GM19438 (cell line): ENCODE data around the gene HSD17B1.
"Not testable (repeated sequence)": the region's sequence is repeated elsewhere in the genome, so short reads cannot be mapped to it uniquely, and the experiment has no call there.

Experiments
- ATAC-seq: cut with Tn5 transposase; IDR thresholded peaks from one replicate; pipeline ENCODE4 v1.9.1; 2021; ENCODE audit warnings: low read depth; ENCODE audit not compliant: unreplicated experiment

Gene HSD17B1

DNA sequence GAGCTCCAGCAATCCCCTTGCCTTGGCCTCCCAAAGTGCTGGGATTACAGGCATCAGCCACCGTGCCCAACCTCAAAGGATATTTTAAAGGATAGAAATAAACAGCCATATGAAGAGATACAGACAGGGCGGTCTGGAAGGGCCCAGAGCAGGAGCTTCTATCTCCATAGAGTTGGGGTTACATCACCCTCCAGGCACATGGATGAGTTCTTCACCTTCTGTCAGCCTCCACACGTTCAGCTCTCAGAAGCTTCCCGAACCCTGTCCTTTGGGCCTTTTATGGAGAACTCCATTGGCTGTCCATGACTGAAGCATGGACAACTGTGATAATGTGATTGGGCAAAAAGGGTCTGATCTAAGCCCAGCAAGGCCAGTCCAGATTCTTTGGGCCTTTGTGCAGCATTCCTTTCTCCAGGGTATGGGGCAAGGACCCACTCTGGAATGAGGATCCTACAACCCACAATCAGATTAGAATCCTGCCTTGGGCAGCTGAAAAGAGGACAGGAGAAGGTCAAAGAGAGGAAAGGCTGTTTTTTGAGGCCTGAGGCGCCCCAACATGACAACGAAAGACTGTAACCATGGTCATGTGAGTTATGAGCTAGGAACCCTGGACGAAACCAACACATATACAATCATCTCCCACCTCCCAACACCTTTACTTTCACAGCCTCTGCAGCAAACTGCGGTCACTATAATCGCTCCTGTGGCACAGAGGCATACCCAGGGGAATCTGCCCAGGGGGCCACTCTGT lies 6.8 kb upstream of the HSD17B1 start:
- ATAC-seq: not testable (repeated sequence)

- ATAC-seq: no peak
Measured at GRCh38 chr17:42547001-42547461, 5.7 kb upstream of the HSD17B1 start.

GRCh38 chr17:42547698-42548069 lies 5.0 kb upstream of the HSD17B1 start:
- no peak for ATAC-seq

- peak; percentile 78 for ATAC-seq
Measured at GRCh38 chr17:42548070-42548837, 4.5 kb upstream of the HSD17B1 start.

DNA sequence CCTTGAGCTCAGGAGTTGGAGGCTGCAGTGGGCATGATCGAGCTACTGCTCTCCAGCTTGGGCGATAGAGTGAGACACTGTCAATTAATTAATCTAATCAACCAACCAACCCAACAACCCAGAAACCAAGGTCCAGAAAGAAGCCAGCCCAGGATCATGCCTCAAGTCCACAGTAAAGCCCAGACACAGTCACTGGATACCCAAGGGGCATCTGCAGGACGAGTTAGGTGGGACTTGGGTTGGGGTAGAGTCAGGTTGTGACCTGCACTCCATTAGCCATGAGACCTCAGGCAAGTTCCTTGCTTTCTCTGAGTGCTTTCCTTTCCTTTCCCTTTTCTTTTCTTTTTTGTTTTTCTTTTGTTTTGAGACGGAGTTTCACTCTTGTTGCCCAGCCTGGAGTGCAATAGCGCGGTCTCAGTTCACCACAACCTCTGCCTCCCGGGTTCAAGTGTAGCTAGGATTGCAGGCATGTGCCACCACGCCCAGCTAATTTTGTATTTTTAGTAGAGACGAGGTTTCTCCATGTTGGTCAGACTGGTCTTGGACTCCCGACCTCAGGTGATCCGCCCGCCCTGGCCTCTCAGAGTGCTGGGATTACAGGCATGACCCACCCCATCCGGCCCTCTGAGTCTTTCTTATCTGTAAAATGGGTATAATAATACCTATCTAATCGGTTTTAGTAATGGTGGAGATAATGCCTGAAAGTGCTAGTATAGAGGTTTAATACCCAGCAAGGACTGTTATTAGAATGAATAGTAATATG lies 3.5 kb upstream of the HSD17B1 start:
- ATAC-seq: no peak

GRCh38 chr17:42553161-42553818 lies 567 bp downstream of the HSD17B1 start:
- ATAC-seq: no peak

DNA sequence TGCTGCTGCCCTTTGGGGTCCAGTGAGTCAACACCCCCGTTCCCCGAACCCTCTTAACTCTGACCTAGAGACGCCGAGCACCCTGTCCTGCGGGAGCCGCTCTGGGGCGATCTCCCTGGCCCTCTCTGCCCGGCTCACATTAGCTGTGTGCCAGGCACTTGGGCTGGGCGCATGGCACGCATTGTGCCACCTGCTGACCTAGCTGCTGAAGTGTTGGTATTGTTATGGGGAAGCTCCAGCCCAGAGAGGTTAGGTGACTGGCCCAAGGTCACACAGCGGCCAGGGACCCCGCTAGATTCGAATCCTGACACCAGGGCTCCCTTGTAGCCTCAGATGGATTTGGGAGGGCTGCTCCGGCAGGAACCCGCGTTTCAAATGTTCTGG lies 1.1 kb downstream of the HSD17B1 start:
- no peak for ATAC-seq

DNA sequence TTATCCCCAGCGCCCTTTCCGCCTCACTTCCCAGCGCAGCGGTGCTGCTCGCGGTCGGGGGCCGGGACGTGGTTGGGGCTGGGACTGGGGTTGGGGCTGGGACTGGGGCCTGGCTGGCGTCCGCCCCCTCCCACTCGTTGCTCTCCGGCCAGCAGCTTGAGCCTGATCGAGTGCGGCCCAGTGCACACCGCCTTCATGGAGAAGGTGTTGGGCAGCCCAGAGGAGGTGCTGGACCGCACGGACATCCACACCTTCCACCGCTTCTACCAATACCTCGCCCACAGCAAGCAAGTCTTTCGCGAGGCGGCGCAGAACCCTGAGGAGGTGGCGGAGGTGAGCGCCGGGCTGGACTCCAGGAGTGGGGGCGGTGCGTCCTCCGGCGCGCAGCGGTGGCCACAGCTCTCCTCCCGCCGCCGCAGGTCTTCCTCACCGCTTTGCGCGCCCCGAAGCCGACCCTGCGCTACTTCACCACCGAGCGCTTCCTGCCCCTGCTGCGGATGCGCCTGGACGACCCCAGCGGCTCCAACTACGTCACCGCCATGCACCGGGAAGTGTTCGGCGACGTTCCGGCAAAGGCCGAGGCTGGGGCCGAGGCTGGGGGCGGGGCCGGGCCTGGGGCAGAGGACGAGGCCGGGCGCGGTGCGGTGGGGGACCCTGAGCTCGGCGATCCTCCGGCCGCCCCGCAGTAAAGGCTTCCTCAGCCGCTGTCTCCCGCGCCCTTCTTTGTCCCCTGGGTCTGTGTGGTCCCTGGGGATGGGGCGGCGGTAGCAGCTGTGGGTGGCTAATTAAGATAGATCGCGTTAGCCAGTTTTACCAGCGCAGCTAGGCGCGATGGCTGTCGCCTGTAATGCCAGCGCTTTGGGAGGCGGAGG lies 1.8 kb downstream of the HSD17B1 start:
- ATAC-seq: peak; percentile 83

- no peak for ATAC-seq
Measured at GRCh38 chr17:42555122-42555622, 2.4 kb downstream of the HSD17B1 start.

DNA sequence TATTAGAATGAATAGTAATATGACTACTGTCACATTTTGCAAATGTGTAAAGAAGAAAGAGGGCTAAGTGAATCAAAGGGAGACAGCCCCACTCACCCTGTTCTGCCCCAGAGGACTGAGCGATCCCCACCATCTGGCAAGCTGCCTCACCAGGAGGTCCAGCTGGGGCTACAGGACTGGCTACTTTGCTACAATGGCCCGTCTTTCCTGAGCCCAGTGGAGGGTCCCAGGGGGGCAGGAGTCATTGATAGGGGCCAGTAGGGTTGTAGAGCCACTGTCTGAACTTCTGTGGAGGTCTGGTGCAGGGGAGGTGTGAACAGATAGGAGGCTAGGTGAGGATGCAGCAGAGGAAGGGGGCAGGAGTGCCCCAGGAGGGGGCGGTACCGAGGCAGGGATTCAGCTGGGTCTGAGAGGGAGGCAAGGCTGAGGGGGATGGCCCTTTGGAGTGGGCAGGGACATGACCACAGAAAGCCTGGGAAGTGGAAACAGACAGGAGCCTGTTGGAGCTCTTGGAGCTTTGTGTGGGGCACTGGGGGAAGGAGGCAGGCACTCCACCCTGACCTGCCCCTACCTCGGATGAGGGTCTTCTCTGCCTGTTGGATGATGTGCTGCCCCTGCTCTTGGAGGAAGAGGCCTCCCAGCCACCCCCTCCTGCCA lies 3.4 kb downstream of the HSD17B1 start:
- not testable (repeated sequence) for ATAC-seq

- ATAC-seq: no peak
Measured at GRCh38 chr17:42559075-42559474, 6.4 kb downstream of the HSD17B1 start.

GRCh38 chr17:42560246-42560645 lies 7.5 kb downstream of the HSD17B1 start:
- ATAC-seq: no peak

DNA sequence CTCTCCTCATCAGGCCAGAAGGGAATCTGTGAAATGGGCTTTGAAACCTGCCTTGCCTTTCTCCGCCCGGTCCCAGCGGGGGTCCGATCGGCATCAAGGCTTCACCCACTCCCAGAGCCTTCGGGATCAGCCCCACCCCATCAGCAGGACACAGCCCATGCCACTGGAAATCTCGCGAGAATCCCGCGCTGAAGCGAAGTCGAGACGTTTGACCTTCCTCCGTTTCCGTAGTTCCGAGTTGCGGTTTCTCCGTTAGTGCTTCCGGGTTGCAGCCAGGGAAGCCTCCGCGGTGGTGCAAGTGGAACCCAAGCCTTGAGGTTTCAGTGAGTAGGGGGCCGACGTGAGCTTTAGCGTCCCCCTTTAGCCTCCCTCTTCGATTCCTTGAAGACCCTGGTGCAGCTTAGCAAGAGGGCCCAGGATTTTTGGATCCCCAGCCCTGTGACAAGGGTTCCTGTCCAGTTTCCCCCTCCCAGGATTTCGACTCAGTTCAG lies 9.2 kb downstream of the HSD17B1 start, which contains the start of gene COASY:
Gene COASY, plus strand, starts transcription at position 252 of the 491 bp plus-strand sequence. CDS start 475 bp downstream, outside the sequence.
- no peak for ATAC-seq

- no peak for ATAC-seq
Measured at GRCh38 chr17:42562388-42563142, 9.8 kb downstream of the HSD17B1 start.

GRCh38 chr17:42563143-42563509 lies 10.4 kb downstream of the HSD17B1 start:
- no peak for ATAC-seq

DNA sequence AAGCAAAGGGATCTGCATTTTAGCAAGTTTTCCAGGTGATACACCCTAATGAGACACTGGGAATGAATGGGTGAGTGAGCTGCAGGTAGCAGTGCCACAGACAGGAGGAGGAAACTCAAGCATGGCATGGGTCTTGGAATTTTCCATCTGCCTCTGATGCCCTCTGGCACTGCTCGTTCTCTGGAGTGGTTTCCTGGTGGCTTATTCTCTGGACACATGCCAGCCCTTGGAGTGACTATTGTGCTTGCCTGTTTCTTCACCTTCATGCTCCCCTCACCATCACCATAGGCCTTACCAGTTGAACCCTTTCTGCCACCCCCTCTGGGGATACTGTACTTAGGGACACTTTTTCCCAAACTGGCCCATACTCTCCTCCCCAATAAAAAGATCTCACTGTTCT lies 10.8 kb downstream of the HSD17B1 start:
- ATAC-seq: no peak

GRCh38 chr17:42563950-42564349 lies 11.2 kb downstream of the HSD17B1 start:
- no peak for ATAC-seq
